Stimulated activated memory B cell treated with anti-CD40 and anti-IgM and Interleukin-4, amounts not matched to agents 10 μg/mL and 1 μg/mL and 100 μg/mL, for 72 hours (primary cell): Measurements from ENCODE around the gene AS3MT.
"Not testable (repeated sequence)": the region's sequence is repeated elsewhere in the genome, so short reads cannot be mapped to it uniquely, and the experiment has no call there.

Source experiments
- ATAC-seq: fragments of 150-1000 bp; cut with Tn5 transposase; 2 replicates; pipeline ENCODE4 v1.10.0; 2021
- H3K27ac Mint-ChIP-seq: one replicate; pipeline ENCODE4 v1.8.0; 2022; ENCODE audit warnings: mild to moderate bottlenecking, mixed read lengths
- H3K27me3 Mint-ChIP-seq: one replicate; pipeline ENCODE4 v1.8.0; 2022; ENCODE audit warnings: mixed read lengths
- H3K36me3 Mint-ChIP-seq: one replicate; pipeline ENCODE4 v1.8.0; 2022; ENCODE audit warnings: mixed read lengths
- H3K4me1 Mint-ChIP-seq: one replicate; pipeline ENCODE4 v1.8.0; 2022; ENCODE audit warnings: mixed read lengths
- H3K4me3 Mint-ChIP-seq: one replicate; pipeline ENCODE4 v1.8.0; 2022; ENCODE audit warnings: mild to moderate bottlenecking, moderate library complexity, mixed read lengths
- H3K9me3 Mint-ChIP-seq: one replicate; pipeline ENCODE4 v1.8.0; 2022; ENCODE audit warnings: mixed read lengths

The AS3MT gene

DNA sequence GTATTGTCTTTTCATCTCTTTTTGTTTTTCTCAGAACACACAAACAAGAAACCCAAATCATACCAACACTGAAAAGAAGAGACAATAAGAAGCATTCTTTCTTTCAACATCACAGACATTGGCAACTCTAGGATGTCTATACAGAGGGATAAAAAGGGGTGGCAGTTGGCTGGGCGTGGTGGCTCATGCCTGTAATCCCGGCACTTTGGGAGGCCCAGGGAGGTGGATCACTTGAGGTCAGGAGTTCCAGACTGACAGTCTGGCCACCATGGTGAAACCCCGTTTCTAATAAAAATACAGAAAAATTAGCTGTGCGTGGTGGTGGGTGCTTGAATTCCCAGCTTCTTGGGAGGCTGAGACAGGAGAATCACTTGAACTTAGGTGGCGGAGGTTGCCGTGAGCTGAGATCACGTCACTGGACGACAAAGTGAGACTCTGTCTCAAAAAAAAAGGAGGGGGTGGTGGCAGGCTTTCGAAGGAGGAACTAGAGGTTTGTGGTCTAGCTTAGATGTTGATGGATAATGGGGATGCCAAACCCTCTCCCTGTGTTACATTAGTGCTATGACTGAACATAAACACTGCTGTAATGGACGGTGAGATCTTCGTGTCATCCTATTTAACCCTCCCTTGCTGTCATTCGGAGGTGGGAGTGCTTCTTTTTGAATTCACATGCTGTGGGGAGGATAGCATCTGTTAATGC, 58.2 kb downstream of the AS3MT start:
- H3K27ac Mint-ChIP-seq, result no peak overlapping the region
- H3K9me3 Mint-ChIP-seq, result no peaks in the 10 kb centered on the region
- peaks cover 22% of the 10 kb centered on the region for H3K4me1 Mint-ChIP-seq
- peak; percentile 58 for ATAC-seq
- H3K27me3 Mint-ChIP-seq, result no peaks in the 10 kb centered on the region
- peaks cover 17% of the 10 kb centered on the region for H3K36me3 Mint-ChIP-seq
- H3K4me3 Mint-ChIP-seq, result no peak overlapping the region

DNA sequence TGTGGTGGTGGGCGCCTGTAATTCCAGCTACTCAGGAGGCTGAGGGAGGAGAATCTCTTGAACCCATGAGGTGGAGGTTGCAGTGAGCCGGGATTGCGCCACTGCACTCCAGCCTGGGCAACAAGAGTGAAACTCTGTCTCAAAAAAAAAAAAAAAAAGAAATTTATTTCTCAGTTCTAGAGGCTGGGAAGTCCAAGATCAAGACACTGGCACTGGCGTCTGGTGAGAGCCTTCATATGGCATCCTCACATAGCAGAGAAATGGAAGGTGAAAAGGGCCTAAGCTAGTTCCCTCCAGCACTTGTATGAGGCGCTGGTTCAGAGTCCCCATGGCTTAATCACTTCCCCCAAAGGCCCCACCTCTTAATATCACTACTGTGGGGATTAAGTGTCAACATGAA, 59.2 kb downstream of the AS3MT start:
- H3K27ac Mint-ChIP-seq, H3K27me3 Mint-ChIP-seq, ATAC-seq, H3K9me3 Mint-ChIP-seq, H3K4me3 Mint-ChIP-seq: not testable (repeated sequence)
- Mint-ChIP-seq H3K4me1 (peaks cover 12% of the 10 kb centered on the region), H3K36me3 (peaks cover 22% of the 10 kb centered on the region)

DNA sequence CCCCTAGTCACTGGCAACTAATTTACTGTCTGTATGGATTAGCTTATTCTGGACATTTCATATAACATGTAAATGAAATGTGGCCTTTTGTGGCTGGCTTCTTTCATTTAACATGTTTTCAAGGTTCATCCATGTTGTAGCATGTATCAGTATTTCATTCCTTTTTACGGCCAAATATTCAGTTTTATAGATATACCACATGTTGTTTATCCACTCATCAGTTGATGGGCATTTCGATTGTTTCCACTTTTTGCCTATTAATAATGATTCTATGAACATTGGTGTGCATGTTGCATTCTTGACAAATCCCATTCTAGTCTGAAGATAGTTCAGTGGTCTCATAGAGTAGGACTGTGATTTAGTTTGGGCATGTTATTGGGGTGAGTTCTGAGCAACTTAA, 61.5 kb downstream of the AS3MT start:
- H3K27ac Mint-ChIP-seq, result no peak overlapping the region
- peaks cover 22% of the 10 kb centered on the region for H3K36me3 Mint-ChIP-seq
- H3K4me1 Mint-ChIP-seq, result peaks cover 7% of the 10 kb centered on the region
- ATAC-seq, result no peak
- no peak overlapping the region for H3K4me3 Mint-ChIP-seq
- no peaks in the 10 kb centered on the region for H3K9me3 Mint-ChIP-seq
- no peaks in the 10 kb centered on the region for H3K27me3 Mint-ChIP-seq

DNA sequence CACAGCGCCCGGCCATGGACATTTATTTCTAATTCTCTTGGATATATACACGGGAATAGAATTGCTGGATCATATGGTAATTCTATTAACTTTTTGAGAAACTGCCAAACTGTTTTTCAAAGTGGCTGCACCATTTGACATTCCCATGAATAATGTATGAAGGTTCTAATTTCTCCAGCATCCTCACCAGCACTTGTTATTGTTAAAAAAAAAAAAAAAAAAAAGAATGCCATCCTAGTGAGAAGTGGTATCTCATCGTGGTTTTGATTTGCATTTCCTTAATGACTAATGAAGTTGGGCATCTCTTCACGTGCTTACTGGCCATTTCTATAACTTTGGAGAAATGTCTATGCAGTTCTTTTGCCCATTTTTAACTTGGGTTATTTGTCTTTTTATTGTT, 62.4 kb downstream of the AS3MT start:
- H3K27ac Mint-ChIP-seq, result no peak overlapping the region

DNA sequence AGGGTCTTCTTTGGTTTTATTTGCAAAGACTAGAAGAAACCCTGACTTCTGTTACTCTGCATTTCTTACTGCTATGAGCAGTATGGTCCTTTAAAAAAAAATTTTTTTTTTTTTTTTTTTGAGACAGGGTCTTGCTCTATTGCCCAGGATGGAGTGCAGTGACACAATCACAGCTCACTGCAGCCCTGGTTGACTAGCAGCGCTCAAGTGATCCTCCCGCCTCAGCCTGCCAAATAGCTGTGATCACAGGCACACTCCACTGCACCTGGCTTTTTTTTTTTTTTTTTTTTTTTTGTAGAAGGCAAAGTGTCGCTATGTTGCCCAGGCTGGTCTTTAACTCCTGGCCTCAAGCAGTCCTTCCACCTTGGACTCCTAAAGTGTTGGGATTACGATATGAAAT, 66.2 kb downstream of the AS3MT start:
- Mint-ChIP-seq H3K27me3 (no peaks in the 10 kb centered on the region), H3K27ac (no peak overlapping the region), H3K4me1 (no peaks in the 10 kb centered on the region), H3K4me3 (no peak overlapping the region), H3K36me3 (peaks cover 19% of the 10 kb centered on the region), H3K9me3 (no peaks in the 10 kb centered on the region)
- no peak for ATAC-seq

More for the DNA sequence above, 62.4 kb downstream of the AS3MT start:
- no peak overlapping the region for H3K4me3 Mint-ChIP-seq
- peaks cover 22% of the 10 kb centered on the region for H3K36me3 Mint-ChIP-seq
- no peaks in the 10 kb centered on the region for H3K27me3 Mint-ChIP-seq
- ATAC-seq, result no peak
- H3K4me1 Mint-ChIP-seq, result peaks cover 7% of the 10 kb centered on the region
- no peaks in the 10 kb centered on the region for H3K9me3 Mint-ChIP-seq

DNA sequence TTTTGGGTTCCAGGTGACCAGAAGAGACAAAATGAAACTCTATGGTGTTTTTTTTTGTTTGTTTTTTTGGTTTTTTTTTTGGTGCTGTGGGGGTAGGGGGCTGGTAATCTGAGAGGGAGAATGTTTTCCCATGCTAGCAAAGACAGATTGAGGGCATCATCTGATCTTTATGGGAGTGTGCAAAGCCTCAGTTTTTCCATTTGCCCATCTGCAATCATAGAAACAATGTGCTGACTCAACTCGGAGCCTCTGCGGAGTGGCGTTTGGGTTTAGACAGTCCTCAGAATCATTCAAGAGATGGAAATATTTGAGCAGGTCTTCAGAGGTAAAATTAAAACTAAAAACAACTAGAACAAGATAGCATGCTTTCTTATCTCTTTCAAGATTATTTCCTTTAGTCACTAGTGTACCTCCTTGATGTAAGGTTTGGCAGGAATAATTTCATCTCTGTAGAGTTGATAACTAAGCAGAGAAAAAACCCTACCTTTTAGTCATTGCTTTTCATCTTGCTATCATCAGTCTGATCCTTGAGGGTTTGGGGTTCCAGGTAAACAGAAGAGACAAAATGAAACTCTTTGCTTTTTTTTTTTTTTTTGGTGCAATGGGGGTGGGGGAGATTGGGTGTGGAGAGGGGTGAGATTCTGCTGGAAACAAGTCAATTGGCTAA, 66.8 kb downstream of the AS3MT start:
- H3K27ac Mint-ChIP-seq, result no peak overlapping the region
- no peaks in the 10 kb centered on the region for H3K4me1 Mint-ChIP-seq
- H3K36me3 Mint-ChIP-seq, result peaks cover 19% of the 10 kb centered on the region
- H3K4me3 Mint-ChIP-seq, result no peak overlapping the region
- H3K9me3 Mint-ChIP-seq, result no peaks in the 10 kb centered on the region
- no peaks in the 10 kb centered on the region for H3K27me3 Mint-ChIP-seq
- no peak for ATAC-seq

DNA sequence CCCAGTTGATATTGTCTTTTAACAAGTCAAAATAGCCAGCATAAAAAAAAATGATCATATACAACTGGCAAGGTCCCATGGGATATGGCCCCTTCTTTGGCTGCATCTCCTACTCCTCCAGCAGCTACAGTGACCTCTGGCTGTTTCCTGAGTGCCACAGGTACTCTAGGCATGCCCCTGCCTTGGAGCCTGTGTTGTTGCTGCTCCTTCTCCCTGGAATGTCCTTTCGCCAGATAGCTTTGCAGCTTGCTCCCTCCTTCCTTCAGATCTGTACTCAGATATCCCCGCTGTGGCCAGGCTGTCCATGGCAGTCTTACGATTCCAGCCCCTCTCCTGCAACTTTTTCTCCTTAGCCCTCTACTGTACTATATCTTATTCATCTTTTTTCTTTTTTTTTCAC, 72.1 kb downstream of the AS3MT start:
- peaks cover 23% of the 10 kb centered on the region for H3K36me3 Mint-ChIP-seq
- no peak overlapping the region for H3K4me3 Mint-ChIP-seq
- no peaks in the 10 kb centered on the region for H3K9me3 Mint-ChIP-seq
- peaks cover 23% of the 10 kb centered on the region for H3K4me1 Mint-ChIP-seq
- ATAC-seq, result no peak
- no peaks in the 10 kb centered on the region for H3K27me3 Mint-ChIP-seq
- H3K27ac Mint-ChIP-seq, result no peak overlapping the region

DNA sequence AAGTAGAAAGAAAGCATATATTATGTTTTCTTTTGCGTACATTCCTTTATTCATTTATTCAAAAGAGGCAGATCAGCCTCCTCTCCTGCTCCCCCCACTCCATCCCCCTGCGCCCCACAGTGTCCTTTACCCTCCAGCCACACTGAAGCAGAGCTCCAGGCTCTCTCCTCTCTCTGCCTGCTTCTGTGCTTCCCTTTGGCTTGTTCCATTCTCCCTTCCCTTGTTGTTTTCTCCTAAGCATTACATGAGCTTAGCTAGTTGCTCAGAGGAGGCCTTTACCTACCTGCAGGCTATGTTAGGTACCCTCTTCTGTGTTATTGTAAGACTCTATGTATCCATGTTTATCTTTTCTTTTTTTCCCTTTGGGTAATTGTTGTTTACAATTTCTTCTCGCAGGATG, 76.2 kb downstream of the AS3MT start:
- no peak for ATAC-seq
- H3K4me1 Mint-ChIP-seq, result peaks cover 23% of the 10 kb centered on the region
- H3K27ac Mint-ChIP-seq, result no peak overlapping the region
- no peaks in the 10 kb centered on the region for H3K9me3 Mint-ChIP-seq
- no peaks in the 10 kb centered on the region for H3K27me3 Mint-ChIP-seq
- H3K4me3 Mint-ChIP-seq, result no peak overlapping the region
- H3K36me3 Mint-ChIP-seq, result peaks cover 18% of the 10 kb centered on the region

DNA sequence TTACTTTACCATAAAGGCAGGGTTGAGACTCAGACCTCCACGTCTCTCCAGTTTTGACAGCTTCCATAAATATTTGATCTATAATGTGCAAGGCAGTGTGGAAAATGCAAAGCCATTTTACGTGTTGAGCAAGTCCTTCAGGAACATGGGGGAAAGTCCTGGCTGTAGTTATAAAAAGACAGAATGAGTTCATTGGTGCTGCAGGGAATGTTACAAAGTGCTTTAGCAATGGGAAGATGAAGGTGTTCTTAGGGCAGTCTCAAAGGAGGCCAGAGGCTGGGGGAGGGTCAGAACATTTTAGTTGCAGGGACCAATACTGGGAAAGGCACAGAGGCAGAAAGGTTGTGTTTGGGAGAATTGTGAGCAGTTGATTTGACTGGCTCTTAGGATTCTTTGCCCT, 76.7 kb downstream of the AS3MT start:
- Mint-ChIP-seq H3K36me3 (peaks cover 18% of the 10 kb centered on the region), H3K27ac (no peak overlapping the region), H3K4me3 (no peak overlapping the region), H3K4me1 (peaks cover 23% of the 10 kb centered on the region), H3K27me3 (no peaks in the 10 kb centered on the region), H3K9me3 (no peaks in the 10 kb centered on the region)
- no peak for ATAC-seq

DNA sequence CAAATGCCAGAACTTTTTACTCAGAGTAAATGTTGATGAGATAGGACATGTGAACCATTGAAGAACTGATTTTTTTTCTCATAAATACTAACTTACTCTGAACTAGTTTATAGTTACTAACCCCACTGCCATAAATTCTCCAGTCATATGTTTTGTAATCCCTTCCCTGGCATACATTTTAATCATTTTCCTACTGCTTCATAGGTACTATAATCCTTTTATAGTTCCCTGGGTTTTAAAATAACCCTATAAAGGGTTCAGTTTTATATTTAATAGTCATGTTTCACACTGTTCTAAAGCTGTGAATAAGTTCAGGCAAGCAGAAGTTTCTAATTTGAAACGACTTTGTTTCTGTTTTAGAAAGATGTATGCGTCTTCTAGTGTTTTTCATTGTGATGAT, 77.7 kb downstream of the AS3MT start:
- Mint-ChIP-seq H3K9me3 (no peaks in the 10 kb centered on the region), H3K4me3 (no peak overlapping the region)

DNA sequence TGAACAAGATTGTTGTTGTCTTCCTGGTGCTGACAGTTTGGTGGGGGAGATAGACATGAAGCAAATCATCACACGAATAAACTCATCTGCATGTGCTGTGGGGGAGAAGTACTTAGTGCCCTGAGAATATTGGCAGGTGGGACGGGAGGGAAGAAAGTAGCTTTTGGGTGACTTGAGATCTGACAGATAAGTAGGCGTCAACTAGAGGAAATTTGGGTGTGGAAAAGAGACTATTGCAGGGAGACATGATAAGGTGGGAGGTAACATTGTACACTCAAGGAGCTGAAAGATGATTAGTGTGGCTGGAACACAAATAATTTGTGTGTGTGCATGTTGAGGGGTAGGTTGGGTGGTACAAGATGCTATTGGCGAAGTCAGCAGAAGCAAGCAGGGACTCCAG, 78.9 kb downstream of the AS3MT start:
- no peak for ATAC-seq
- H3K36me3 Mint-ChIP-seq, result peaks cover 12% of the 10 kb centered on the region
- no peak overlapping the region for H3K27ac Mint-ChIP-seq
- H3K4me3 Mint-ChIP-seq, result no peak overlapping the region
- H3K4me1 Mint-ChIP-seq, result peaks cover 15% of the 10 kb centered on the region
- no peaks in the 10 kb centered on the region for H3K9me3 Mint-ChIP-seq
- H3K27me3 Mint-ChIP-seq, result no peaks in the 10 kb centered on the region

More for the DNA sequence above, 77.7 kb downstream of the AS3MT start:
- H3K27ac Mint-ChIP-seq, result no peak overlapping the region
- H3K36me3 Mint-ChIP-seq, result peaks cover 12% of the 10 kb centered on the region
- no peaks in the 10 kb centered on the region for H3K27me3 Mint-ChIP-seq
- peaks cover 18% of the 10 kb centered on the region for H3K4me1 Mint-ChIP-seq
- ATAC-seq, result no peak

DNA sequence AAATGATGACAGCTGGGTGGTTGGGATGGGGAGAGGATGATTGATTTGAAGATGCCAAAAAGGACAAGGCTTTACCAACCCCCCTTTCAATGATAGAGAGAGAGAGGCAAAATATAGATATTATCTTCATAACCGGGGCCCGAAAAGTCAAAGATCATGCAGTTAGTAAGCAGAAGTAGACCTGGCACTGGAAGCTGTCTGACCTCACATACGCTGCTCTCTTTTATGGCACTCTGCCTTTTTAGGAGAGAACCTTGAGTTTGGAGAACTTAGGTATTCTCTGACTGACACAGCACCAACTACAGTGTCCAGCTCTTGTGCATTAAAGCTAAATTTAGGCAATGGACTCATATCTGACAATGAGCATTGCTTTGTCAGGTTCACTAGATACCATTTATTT, 79.5 kb downstream of the AS3MT start:
- no peak overlapping the region for H3K4me3 Mint-ChIP-seq
- H3K4me1 Mint-ChIP-seq, result peaks cover 13% of the 10 kb centered on the region
- no peak for ATAC-seq
- no peaks in the 10 kb centered on the region for H3K9me3 Mint-ChIP-seq
- H3K27me3 Mint-ChIP-seq, result no peaks in the 10 kb centered on the region
- no peak overlapping the region for H3K27ac Mint-ChIP-seq
- H3K36me3 Mint-ChIP-seq, result peaks cover 13% of the 10 kb centered on the region

DNA sequence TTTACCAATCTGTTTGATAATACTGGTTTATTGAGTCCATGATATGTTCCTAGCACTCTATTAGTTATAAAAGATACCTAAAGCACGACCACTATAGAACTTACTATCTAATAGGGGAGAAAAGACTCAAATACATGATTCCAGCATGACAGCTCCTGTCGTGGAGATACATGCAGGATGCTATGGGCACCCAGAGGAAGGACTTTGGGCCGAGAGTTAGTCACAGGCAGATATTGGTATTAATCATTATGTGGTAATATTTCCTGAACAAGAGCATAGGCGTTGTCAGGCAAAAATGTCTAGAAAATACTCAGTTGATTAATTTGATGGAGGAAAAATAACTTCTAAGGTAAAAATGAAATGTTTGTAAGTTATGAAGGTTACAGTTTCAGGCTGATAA, 80.6 kb downstream of the AS3MT start:
- Mint-ChIP-seq H3K9me3 (no peaks in the 10 kb centered on the region), H3K27me3 (no peaks in the 10 kb centered on the region), H3K36me3 (peaks cover 16% of the 10 kb centered on the region), H3K27ac (no peak overlapping the region), H3K4me3 (no peak overlapping the region), H3K4me1 (peaks cover 6% of the 10 kb centered on the region)
- ATAC-seq, result no peak

DNA sequence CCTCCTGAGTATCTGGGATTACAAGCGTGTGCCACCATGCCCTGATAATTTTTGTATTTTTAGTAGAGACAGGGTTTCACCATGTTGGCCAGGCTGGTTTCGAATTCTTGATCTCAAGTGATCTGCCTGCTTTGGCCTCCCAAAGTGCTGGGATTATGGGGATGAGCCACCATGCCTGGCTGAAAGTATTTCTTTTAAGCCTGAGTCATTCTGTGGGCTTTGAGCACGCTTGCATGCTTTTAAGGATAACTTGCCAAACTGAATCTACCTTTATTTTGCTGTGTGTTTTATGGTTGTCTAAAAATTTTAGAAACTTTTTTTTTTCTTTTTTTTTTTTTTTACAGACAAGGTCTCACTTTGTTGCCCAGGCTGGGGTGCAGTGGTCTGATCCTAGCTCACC, 82.0 kb downstream of the AS3MT start:
- peaks cover 14% of the 10 kb centered on the region for H3K36me3 Mint-ChIP-seq
- no peaks in the 10 kb centered on the region for H3K9me3 Mint-ChIP-seq
- no peak for ATAC-seq
- no peak overlapping the region for H3K4me3 Mint-ChIP-seq
- H3K27me3 Mint-ChIP-seq, result no peaks in the 10 kb centered on the region
- no peak overlapping the region for H3K27ac Mint-ChIP-seq
- no peaks in the 10 kb centered on the region for H3K4me1 Mint-ChIP-seq
